ENCODE measurements around the gene MRPL52.

DNA sequence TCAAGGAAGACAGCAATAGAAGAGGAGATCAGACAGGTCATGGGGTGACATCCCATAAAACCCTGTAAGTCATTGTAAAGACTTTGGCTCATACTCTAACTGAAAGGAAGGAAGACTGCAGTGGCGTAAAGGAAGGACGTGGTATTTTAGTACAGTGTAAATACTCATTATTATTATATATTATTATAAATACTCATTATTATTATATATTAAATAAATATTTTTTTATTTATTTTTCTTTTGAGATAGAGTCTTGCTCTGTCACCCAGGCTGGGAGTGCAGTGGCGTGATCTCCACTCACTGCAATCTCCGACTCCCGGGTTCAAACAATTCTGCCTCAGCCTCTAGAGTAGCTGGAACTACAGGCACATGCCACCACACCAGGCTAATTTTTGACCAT, 26.7 kb downstream of the MRPL52 start:
- TF ChIP-seq, protein P1, sequence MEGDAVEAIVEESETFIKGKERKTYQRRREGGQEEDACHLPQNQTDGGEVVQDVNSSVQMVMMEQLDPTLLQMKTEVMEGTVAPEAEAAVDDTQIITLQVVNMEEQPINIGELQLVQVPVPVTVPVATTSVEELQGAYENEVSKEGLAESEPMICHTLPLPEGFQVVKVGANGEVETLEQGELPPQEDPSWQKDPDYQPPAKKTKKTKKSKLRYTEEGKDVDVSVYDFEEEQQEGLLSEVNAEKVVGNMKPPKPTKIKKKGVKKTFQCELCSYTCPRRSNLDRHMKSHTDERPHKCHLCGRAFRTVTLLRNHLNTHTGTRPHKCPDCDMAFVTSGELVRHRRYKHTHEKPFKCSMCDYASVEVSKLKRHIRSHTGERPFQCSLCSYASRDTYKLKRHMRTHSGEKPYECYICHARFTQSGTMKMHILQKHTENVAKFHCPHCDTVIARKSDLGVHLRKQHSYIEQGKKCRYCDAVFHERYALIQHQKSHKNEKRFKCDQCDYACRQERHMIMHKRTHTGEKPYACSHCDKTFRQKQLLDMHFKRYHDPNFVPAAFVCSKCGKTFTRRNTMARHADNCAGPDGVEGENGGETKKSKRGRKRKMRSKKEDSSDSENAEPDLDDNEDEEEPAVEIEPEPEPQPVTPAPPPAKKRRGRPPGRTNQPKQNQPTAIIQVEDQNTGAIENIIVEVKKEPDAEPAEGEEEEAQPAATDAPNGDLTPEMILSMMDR (IDR thresholded peaks at IDR 0.05) = no peak
- no peak for TF ChIP-seq POLR2A (IDR thresholded peaks at IDR 0.05)

Measured in Peyer's patch (tissue), 4 donors.